HepG2 (cell line): ENCODE results near the gene EIF3L. TPM values are rescaled to one million over a fixed set of nuclear protein-coding genes. Genes with fewer than 3 reads are reported as not detected.

Experiments
- CCDC6 ChIP-seq: sonication (generic); formaldehyde crosslinking; IDR thresholded peaks from 2 replicates; pipeline ENCODE4 v1.8.1; 2022; ENCODE audit warnings: mild to moderate bottlenecking, missing genetic modification reagents, moderate library complexity
- EP300 ChIP-seq, 3 experiments: sonication (generic) in 1 of 3; formaldehyde crosslinking in 1 of 3; IDR thresholded peaks; 2 replicates each; pipeline versions ENCODE4 v1.5.1 to v1.6.1; 2011 to 2020; ENCODE audit warnings: low read depth in 2 of 3, low read length in 2 of 3, borderline replicate concordance in 1 of 3, improper control_type of control experiment in 1 of 3, mild to moderate bottlenecking in 1 of 3, missing genetic modification reagents in 1 of 3, moderate library complexity in 1 of 3
- KMT2A ChIP-seq: sonication (generic); formaldehyde crosslinking; IDR thresholded peaks from 2 replicates; pipeline ENCODE4 v1.4.0; 2020; ENCODE audit warnings: missing genetic modification reagents
- MED8 ChIP-seq: sonication (generic); formaldehyde crosslinking; IDR thresholded peaks from 2 replicates; pipeline ENCODE4 v1.8.1; 2023; ENCODE audit warnings: mild to moderate bottlenecking, missing genetic modification reagents; ENCODE audit not compliant: insufficient replicate concordance
- MIER2 ChIP-seq: IDR thresholded peaks from 2 replicates; pipeline ENCODE4 v1.6.1; 2016; ENCODE audit warnings: missing biosample characterization, missing genetic modification reagents
- MLLT10 ChIP-seq: sonication (generic); formaldehyde crosslinking; IDR thresholded peaks from 2 replicates; pipeline ENCODE4 v1.4.0; 2020; ENCODE audit warnings: missing genetic modification reagents
- ONECUT2 ChIP-seq: sonication (generic); formaldehyde crosslinking; IDR thresholded peaks from 2 replicates; pipeline ENCODE4 v1.4.0; 2020; ENCODE audit warnings: missing genetic modification reagents
- RFX1 ChIP-seq: fragments of 450-650 bp; IDR thresholded peaks from 2 replicates; pipeline ENCODE4 v1.6.1; 2017
- ZNF260 ChIP-seq: sonication (generic); formaldehyde crosslinking; IDR thresholded peaks from 2 replicates; pipeline ENCODE4 v1.4.0; 2020; ENCODE audit warnings: missing genetic modification reagents, low read depth, mild to moderate bottlenecking, borderline replicate concordance
- ZNF883 ChIP-seq: sonication (generic); formaldehyde crosslinking; IDR thresholded peaks from 2 replicates; pipeline ENCODE4 v1.5.1; 2020; ENCODE audit warnings: mild to moderate bottlenecking, missing genetic modification reagents; ENCODE audit errors: not compliant biosample characterization
- ZSCAN20 ChIP-seq: sonication (generic); formaldehyde crosslinking; IDR thresholded peaks from 2 replicates; pipeline ENCODE4 v1.4.0; 2020; ENCODE audit warnings: missing genetic modification reagents, mild to moderate bottlenecking, borderline replicate concordance
- polyA plus RNA-seq, 8 experiments: library from polyadenylated mRNA; depleted of rRNA in 3 of 8; stranded (reverse) in 7 of 8; unstranded in 1 of 8; fragments of >200 nt; fragmentation: Illumina TruSeq in 4 of 8; extraction: Trizol in 4 of 8; gene quantifications; 2 replicates each; pipeline versions ENCODE4 v1.2.1 to v1.2.3, GENCODE V29; 2011 to 2016; ENCODE audit warnings: low read depth in 4 of 8, missing spikeins in 1 of 8, mixed read lengths in 1 of 8; ENCODE audit not compliant: insufficient read depth in 1 of 8
- total RNA-seq, 5 experiments: library from RNA; depleted of rRNA; stranded (reverse); fragments of >200 nt; fragmentation: Illumina TruSeq; extraction: Trizol; gene quantifications; 2 replicates each; pipeline ENCODE4 v1.2.3, GENCODE V29; 2016; ENCODE audit warnings: low read depth in 1 of 5
- TF ChIP-seq, protein P1 (sequence below): sonication (generic); formaldehyde crosslinking; IDR thresholded peaks from 2 replicates; pipeline ENCODE4 v1.4.0; 2020; ENCODE audit warnings: mild to moderate bottlenecking, missing genetic modification reagents
- TF ChIP-seq, protein P2 (sequence below): sonication (generic); formaldehyde crosslinking; IDR thresholded peaks from 2 replicates; pipeline ENCODE4 v1.9.0; 2021; ENCODE audit warnings: mild to moderate bottlenecking, missing genetic modification reagents
- TF ChIP-seq, protein P3 (sequence below): fragments of 450-650 bp; IDR thresholded peaks from 2 replicates; pipeline ENCODE4 v1.6.1; 2016

The EIF3L gene
- total and polyA plus RNA-seq, 2 of the 13 experiments (the other 11 are each of a cell fraction or from before 2014, with no cell fraction given) = 514 to 793 TPM

DNA sequence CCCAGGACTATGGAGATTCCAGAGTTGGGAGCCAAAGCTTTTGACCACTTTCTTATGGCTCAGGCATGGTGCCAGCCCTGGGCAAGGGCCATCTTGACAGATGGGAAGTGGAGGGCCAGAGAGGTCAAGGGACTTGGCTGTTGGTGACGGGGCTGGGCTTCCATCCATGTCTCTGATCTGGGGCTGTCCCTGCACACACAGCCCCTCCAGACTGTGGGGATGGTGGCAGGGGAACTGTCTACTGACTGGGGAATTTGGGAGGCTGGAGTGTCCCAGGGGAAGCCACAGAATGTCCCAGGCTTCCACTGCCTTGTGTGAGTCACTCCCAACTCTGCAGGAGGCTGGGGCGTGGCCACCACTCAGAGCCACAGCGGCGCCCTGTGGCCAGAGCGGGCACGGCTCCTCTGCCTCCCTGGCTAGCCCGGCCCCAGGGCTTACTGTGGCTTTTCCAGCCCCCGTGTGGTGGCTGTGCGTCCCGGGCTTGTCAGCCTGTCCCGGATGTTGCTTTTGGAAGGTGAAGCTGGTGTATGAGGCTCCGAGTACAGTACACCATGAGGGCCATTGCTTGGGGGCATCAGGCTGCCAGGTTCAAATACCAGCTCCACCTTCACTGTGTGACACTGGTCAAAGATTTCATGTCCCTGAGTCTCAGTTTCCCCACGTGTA is 84.6 kb downstream of the EIF3L start (continued):
- TF ChIP-seq, protein P1, sequence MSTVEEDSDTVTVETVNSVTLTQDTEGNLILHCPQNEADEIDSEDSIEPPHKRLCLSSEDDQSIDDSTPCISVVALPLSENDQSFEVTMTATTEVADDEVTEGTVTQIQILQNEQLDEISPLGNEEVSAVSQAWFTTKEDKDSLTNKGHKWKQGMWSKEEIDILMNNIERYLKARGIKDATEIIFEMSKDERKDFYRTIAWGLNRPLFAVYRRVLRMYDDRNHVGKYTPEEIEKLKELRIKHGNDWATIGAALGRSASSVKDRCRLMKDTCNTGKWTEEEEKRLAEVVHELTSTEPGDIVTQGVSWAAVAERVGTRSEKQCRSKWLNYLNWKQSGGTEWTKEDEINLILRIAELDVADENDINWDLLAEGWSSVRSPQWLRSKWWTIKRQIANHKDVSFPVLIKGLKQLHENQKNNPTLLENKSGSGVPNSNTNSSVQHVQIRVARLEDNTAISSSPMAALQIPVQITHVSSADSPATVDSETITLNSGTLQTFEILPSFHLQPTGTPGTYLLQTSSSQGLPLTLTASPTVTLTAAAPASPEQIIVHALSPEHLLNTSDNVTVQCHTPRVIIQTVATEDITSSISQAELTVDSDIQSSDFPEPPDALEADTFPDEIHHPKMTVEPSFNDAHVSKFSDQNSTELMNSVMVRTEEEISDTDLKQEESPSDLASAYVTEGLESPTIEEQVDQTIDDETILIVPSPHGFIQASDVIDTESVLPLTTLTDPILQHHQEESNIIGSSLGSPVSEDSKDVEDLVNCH (CRISPR knock-in tag) = no peak
- TF ChIP-seq MIER2 (CRISPR knock-in tag) (no peak), RFX1 (no peak), ZNF883 (CRISPR knock-in tag) (peak; percentile 59), MED8 (CRISPR knock-in tag) (no peak), MLLT10 (CRISPR knock-in tag) (no peak), ZSCAN20 (CRISPR knock-in tag) (no peak), KMT2A (CRISPR knock-in tag) (peak; percentile 27; the same call in 1 of the 2 replicates), ZNF260 (no peak), EP300 (IDR thresholded peaks at IDR 0.05; ENCODE audit: low read depth in 2 of 2, low read length in 2 of 2) (0 out of 4 replicates have a peak, but pooled peaks of 1 of the 2 experiments have one; percentile 30), EP300 (CRISPR knock-in tag; IDR thresholded peaks at IDR 0.05; ENCODE audit: borderline replicate concordance) (no peak), CCDC6 (CRISPR knock-in tag) (peak; percentile 76; the same call in 1 of the 2 replicates), ONECUT2 (CRISPR knock-in tag) (no peak)
- TF ChIP-seq, protein P2, sequence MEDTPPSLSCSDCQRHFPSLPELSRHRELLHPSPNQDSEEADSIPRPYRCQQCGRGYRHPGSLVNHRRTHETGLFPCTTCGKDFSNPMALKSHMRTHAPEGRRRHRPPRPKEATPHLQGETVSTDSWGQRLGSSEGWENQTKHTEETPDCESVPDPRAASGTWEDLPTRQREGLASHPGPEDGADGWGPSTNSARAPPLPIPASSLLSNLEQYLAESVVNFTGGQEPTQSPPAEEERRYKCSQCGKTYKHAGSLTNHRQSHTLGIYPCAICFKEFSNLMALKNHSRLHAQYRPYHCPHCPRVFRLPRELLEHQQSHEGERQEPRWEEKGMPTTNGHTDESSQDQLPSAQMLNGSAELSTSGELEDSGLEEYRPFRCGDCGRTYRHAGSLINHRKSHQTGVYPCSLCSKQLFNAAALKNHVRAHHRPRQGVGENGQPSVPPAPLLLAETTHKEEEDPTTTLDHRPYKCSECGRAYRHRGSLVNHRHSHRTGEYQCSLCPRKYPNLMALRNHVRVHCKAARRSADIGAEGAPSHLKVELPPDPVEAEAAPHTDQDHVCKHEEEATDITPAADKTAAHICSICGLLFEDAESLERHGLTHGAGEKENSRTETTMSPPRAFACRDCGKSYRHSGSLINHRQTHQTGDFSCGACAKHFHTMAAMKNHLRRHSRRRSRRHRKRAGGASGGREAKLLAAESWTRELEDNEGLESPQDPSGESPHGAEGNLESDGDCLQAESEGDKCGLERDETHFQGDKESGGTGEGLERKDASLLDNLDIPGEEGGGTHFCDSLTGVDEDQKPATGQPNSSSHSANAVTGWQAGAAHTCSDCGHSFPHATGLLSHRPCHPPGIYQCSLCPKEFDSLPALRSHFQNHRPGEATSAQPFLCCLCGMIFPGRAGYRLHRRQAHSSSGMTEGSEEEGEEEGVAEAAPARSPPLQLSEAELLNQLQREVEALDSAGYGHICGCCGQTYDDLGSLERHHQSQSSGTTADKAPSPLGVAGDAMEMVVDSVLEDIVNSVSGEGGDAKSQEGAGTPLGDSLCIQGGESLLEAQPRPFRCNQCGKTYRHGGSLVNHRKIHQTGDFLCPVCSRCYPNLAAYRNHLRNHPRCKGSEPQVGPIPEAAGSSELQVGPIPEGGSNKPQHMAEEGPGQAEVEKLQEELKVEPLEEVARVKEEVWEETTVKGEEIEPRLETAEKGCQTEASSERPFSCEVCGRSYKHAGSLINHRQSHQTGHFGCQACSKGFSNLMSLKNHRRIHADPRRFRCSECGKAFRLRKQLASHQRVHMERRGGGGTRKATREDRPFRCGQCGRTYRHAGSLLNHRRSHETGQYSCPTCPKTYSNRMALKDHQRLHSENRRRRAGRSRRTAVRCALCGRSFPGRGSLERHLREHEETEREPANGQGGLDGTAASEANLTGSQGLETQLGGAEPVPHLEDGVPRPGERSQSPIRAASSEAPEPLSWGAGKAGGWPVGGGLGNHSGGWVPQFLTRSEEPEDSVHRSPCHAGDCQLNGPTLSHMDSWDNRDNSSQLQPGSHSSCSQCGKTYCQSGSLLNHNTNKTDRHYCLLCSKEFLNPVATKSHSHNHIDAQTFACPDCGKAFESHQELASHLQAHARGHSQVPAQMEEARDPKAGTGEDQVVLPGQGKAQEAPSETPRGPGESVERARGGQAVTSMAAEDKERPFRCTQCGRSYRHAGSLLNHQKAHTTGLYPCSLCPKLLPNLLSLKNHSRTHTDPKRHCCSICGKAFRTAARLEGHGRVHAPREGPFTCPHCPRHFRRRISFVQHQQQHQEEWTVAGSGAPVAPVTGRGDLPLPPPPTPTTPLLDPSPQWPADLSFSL (CRISPR knock-in tag) = no peak
- TF ChIP-seq, protein P3, sequence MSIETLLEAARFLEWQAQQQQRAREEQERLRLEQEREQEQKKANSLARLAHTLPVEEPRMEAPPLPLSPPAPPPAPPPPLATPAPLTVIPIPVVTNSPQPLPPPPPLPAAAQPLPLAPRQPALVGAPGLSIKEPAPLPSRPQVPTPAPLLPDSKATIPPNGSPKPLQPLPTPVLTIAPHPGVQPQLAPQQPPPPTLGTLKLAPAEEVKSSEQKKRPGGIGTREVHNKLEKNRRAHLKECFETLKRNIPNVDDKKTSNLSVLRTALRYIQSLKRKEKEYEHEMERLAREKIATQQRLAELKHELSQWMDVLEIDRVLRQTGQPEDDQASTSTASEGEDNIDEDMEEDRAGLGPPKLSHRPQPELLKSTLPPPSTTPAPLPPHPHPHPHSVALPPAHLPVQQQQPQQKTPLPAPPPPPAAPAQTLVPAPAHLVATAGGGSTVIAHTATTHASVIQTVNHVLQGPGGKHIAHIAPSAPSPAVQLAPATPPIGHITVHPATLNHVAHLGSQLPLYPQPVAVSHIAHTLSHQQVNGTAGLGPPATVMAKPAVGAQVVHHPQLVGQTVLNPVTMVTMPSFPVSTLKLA = no peak
